Left kidney (tissue), 8 donors: ENCODE data around the gene TUBG1. TPM values are rescaled to one million over a fixed set of nuclear protein-coding genes. Genes with fewer than 3 reads are reported as not detected.

Source experiments
- DNase-seq: peaks from one replicate; pipeline ENCODE4 v3.0.0-alpha.2; 2013
- long read RNA-seq, 8 donors: transcript quantifications; one replicate each; lab custom pipeline, GENCODE V29; 2026
- polyA plus RNA-seq: library from polyadenylated mRNA; unstranded; fragments of 120-200 nt; gene quantifications from one replicate; pipeline ENCODE4 v1.2.1, GENCODE V29; 2013; ENCODE audit not compliant: insufficient read length

TUBG1 gene
- polyA plus RNA-seq = 57.4 TPM
- long read RNA-seq, donor 1, transcript TUBG1-201 (11 exons, 1,611 nt) = major isoform, 21 of 82 reads
- long read RNA-seq, donor 1, partial matches to known transcripts = 61 of 82 reads
- long read RNA-seq, donor 1, other reads (novel, unspliced or antisense) = 0 of 82 reads
- long read RNA-seq, donor 2, transcript TUBG1-201 (11 exons, 1,611 nt) = major isoform, 18 of 38 reads
- long read RNA-seq, donor 2, partial matches to known transcripts = 20 of 38 reads
- long read RNA-seq, donor 2, other reads (novel, unspliced or antisense) = 0 of 38 reads
- long read RNA-seq, donor 3, transcript TUBG1-201 (11 exons, 1,611 nt) = major isoform, 12 of 20 reads
- long read RNA-seq, donor 3, partial matches to known transcripts = 8 of 20 reads
- long read RNA-seq, donor 3, other reads (novel, unspliced or antisense) = 0 of 20 reads
- long read RNA-seq, donor 4 = 0 reads
- long read RNA-seq, donor 5, transcript TUBG1-201 (11 exons, 1,611 nt) = major isoform, 33 of 65 reads
- long read RNA-seq, donor 5, partial matches to known transcripts = 26 of 65 reads
- long read RNA-seq, donor 5, other reads (novel, unspliced or antisense) = 6 of 65 reads
- long read RNA-seq, donor 6, transcript TUBG1-201 (11 exons, 1,611 nt) = major isoform, 13 of 81 reads
- long read RNA-seq, donor 6, partial matches to known transcripts = 63 of 81 reads
- long read RNA-seq, donor 6, other reads (novel, unspliced or antisense) = 5 of 81 reads
- long read RNA-seq, donor 7, transcript TUBG1-201 (11 exons, 1,611 nt) = major isoform, 23 of 41 reads
- long read RNA-seq, donor 7, partial matches to known transcripts = 18 of 41 reads
- long read RNA-seq, donor 7, other reads (novel, unspliced or antisense) = 0 of 41 reads
- long read RNA-seq, donor 8, transcript TUBG1-201 (11 exons, 1,611 nt) = major isoform, 11 of 16 reads
- long read RNA-seq, donor 8, partial matches to known transcripts = 5 of 16 reads
- long read RNA-seq, donor 8, other reads (novel, unspliced or antisense) = 0 of 16 reads

GRCh38 chr17:42609182-42609813 is at the start of gene TUBG1, which contains the start of gene RETREG3:
TSS of gene TUBG1 (plus strand) at chr17:42609683. CDS start at chr17:42609738, 55 bp downstream.
TSS of gene RETREG3 (minus strand) at chr17:42609374. CDS start at chr17:42609324, 50 bp downstream.
- peak; percentile 99 for DNase-seq

DNA sequence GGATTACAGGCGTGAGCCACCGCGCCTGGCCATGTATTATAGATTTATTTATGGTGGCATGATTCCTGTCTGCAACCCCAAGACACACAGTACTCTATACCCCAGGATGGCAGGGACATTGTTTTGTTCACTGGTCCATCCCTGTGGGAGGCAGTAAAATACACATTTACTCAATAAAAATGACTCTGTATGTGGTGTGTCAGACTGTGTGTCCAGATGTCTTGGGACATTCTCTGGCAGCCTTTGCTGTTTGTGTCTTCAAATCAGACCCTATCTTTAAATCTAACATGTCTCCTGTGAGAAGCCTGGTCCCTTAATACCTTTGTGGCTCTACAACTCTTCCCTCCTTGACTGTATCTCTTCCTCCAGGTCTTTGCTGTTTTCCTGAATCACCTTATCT is 49.2 kb upstream of the TUBG1 start:
- no peak for DNase-seq

DNA sequence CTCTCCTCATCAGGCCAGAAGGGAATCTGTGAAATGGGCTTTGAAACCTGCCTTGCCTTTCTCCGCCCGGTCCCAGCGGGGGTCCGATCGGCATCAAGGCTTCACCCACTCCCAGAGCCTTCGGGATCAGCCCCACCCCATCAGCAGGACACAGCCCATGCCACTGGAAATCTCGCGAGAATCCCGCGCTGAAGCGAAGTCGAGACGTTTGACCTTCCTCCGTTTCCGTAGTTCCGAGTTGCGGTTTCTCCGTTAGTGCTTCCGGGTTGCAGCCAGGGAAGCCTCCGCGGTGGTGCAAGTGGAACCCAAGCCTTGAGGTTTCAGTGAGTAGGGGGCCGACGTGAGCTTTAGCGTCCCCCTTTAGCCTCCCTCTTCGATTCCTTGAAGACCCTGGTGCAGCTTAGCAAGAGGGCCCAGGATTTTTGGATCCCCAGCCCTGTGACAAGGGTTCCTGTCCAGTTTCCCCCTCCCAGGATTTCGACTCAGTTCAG is 47.5 kb upstream of the TUBG1 start, which contains the start of gene COASY:
Gene COASY, plus strand, starts transcription at position 252 of the 491 bp plus-strand sequence. CDS start 475 bp downstream, outside the sequence.
- DNase-seq = peak; percentile 97

DNA sequence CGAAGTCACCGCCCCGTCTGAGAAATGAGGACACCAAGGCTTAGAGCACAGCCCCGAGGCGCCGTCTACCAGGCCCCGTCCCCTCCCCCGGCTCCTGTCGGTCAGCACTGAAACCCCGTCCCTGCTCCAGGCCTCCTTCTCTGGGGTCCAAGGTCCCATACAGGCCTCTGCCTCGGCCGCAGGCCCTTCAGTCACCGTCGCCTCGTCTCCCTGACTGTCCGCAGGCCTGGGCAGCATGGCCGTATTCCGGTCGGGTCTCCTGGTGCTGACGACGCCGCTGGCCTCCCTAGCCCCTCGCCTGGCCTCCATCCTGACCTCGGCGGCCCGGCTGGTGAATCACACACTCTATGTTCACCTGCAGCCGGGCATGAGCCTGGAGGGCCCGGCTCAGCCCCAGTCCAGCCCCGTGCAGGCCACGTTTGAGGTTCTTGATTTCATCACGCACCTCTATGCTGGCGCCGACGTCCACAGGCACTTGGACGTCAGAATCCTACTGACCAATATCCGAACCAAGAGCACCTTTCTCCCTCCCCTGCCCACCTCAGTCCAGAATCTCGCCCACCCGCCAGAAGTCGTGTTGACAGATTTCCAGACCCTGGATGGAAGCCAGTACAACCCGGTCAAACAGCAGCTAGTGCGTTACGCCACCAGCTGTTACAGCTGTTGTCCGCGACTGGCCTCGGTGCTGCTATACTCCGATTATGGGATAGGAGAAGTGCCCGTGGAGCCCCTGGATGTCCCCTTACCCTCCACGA is 46.9 kb upstream of the TUBG1 start:
- no peak for DNase-seq

- DNase-seq = no peak
Measured at GRCh38 chr17:42563143-42563509, 46.4 kb upstream of the TUBG1 start.

DNA sequence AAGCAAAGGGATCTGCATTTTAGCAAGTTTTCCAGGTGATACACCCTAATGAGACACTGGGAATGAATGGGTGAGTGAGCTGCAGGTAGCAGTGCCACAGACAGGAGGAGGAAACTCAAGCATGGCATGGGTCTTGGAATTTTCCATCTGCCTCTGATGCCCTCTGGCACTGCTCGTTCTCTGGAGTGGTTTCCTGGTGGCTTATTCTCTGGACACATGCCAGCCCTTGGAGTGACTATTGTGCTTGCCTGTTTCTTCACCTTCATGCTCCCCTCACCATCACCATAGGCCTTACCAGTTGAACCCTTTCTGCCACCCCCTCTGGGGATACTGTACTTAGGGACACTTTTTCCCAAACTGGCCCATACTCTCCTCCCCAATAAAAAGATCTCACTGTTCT is 45.9 kb upstream of the TUBG1 start:
- DNase-seq = no peak

DNA sequence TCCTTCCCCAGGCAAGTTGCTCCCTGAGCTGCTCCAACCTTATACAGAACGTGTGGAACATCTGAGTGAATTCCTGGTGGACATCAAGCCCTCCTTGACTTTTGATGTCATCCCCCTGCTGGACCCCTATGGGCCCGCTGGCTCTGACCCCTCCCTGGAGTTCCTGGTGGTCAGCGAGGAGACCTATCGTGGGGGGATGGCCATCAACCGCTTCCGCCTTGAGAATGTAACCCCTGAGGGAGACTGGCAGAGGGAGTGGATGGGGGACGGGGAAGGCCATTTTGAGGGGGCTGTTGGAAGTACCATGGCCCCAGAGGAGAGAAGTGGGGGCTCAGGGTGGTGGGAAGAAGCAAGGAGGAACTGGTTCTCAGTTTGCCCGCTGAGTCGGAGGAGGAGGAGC is 45.5 kb upstream of the TUBG1 start:
- DNase-seq = no peak

- DNase-seq = no peak
Measured at GRCh38 chr17:42564815-42565522, 44.5 kb upstream of the TUBG1 start.

DNA sequence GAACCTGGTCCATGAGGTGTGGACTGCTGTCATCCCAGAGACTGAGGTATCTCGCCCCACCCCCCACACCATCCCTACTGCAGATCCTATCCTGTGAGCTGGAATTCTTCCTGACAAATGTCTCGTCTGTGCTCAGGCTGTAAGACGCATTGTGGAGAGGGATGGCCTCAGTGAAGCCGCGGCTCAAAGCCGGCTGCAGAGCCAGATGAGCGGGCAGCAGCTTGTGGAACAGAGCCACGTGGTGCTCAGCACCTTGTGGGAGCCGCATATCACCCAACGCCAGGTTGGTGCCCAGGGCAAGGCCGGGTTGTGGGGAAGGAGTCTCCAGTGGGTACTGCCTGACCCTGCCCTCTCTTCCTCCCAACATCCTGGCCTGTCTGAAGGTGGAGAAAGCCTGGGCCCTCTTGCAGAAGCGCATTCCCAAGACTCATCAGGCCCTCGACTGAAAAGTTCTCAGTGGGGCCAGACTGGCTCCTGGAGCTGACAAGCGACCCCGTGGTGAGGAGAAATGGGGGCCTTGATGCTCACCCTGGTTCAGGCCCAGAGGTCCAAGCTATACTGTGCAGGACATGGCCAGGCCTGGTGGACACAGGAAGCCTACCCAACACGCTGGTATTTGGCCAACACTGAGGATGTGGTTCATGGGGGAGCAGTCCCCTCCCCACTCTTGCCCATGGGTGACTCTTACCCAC is 43.8 kb upstream of the TUBG1 start:
- no peak for DNase-seq

DNA sequence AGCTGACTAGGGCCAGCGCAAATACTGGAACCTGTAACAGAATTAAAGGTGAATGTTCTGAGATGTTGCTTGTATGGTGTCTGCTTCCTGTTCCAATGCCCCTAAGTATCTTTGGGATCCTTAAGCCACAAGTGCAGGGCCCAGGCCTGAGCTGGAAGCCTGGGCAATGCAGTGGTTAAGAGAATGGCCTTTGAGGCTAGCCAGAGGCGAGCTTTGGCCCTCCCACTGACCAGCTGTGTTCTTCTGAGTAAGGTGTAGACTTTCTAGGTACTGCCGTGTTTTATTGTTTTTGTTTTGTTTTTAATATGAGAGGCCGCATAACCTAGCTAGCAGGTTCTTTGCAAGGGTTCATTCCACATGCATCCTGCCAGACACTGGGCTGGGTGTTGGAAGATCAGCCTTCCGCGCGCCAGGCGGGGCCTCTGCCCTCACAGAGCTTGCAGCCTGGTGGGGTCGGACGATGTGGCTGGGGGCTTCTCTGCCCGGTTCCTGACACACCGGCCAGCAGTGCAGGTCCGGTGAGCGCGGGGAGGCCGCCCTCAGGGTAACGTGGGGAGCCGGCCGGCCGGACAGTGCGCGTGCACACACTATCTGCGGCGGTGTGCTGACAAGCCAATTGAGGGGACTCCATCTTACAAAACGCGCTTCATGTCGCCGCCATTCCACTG is 43.1 kb upstream of the TUBG1 start:
- no peak for DNase-seq

- peak; percentile 85 for DNase-seq
Measured at GRCh38 chr17:42566883-42567573, 42.5 kb upstream of the TUBG1 start, which contains the start of gene MLX. TSS of gene MLX (plus strand) at chr17:42567100. CDS start at chr17:42567125, 25 bp downstream.

DNA sequence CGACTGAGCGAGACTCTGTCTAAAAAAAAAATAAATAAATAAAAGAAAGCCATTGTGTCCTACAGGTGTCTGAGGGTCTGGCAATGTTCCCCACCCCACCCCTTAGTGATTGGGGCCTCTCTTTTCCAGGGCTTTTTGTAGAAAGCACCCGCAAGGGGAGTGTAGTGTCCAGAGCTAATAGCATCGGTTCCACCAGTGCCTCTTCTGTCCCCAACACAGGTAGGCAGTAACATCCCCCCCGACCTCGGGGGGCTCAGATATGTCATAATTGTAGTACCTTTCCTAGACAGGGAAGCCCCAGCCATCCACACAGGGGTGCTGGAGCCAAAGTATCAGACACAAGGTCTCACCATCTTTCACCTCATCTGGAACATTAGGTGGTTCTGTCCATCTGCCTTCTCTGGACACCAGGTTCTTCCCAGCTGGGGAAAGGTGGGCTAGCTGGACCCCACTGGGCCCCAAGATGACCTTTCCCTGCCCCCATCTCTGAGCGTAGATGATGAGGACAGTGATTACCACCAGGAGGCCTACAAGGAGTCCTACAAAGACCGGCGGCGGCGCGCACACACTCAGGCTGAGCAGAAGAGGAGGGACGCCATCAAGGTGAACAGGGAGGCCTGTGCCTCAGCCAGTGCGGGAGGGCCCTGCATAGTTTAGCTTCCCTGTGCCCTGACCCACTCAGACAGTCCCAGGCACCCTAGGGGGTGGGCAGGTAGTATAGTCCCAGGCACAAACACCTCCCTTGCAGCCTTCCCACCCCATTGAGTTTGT is 41.0 kb upstream of the TUBG1 start:
- DNase-seq = no peak

DNA sequence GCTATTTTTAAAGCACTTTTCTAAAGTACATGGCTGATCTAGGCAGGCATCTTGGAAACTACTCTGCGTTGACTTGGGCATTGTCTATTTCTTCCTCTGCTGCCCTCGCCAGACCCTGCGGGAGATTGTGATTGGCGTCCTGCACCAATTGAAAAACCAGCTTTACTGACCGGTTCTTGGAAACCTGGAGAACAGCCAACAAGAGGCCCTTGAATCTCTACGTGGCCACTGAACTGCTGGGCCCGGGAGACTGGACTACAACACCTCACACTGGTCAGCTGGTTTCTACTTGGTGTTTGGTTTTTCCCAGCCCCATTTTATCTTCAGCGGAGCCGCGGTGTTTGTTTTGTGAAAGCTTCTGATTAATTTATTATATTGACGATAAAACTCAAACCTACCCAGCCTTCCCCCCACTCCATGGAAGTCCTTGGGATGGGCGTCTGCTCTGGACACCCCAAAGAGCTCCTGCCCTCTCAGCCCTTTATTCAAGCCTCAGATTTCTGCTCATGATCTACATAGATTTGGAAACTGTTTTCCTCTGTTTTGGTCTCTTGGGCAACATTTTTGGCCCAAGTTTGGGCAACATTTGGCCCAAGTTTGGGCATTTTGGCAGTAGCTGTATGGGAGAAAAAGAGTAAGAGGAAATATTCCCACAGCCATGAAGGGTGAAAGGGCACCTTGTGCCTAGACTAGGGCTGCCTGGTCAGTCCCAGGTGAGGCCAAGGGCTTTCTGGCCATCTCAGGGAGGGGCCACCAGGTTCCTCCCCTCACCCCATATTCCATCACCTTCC is 37.9 kb upstream of the TUBG1 start:
- no peak for DNase-seq

DNA sequence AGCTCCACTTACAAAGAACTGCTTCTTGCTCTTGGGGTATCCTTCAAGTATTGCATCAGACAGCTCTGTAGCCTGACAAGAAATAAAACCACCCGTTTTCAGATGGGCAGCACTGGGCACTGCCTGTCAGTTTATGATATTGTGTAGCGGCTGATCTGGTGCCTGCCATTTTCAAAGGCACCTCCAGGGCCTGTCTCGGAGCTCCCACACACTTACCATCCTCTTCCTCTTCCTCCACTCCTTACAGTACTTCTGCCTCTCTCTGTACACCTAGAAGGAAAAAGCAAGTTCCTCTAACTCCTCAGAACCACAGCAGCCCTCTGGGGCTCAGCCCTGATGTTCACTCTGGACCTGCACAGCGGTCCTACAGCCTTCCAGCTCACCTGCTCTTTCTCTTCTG is 36.4 kb upstream of the TUBG1 start:
- DNase-seq = no peak

GRCh38 chr17:42574463-42574862 is 35.0 kb upstream of the TUBG1 start:
- DNase-seq = no peak

DNA sequence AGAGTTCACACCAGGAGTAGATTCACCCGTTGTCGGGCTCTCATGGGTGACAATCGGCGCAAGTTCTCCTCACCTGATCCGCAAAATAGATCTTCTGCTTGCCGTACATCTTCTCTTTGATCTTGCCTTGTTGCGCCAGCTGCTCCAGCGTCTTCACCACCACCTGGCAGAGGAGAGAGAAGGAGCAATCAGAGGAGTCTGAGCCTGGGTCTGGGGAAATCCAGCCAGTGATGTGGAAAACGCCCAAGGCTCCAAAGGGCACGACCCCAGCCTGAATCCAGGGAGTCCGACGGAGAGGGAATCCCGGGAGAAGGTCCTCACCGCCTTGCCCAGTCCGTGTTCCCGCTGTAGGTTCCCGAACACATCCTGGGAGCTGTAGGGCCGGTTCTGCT is 32.3 kb upstream of the TUBG1 start:
- DNase-seq = no peak
